Astrocyte of the hippocampus (primary cell): ENCODE measurements around the gene MYCBP.
A peak's percentile ranks its signal among the peaks of the same experiment; 100 is the strongest.
"Not testable (repeated sequence)": the region's sequence is repeated elsewhere in the genome, so short reads cannot be mapped to it uniquely, and the experiment has no call there.

Source experiments
- DNase-seq: peaks from one replicate; pipeline ENCODE4 v3.0.0; 2011; ENCODE audit warnings: low read depth, low spot score

The MYCBP gene

GRCh38 chr1:38873027-38873969, at the start of gene MYCBP:
Gene MYCBP (minus strand): TSS chr1:38873348. CDS start chr1:38873305, 43 bp downstream.
- DNase-seq, result peak; percentile 99

GRCh38 chr1:38919130-38919529, 46.0 kb upstream of the MYCBP start:
- no peak for DNase-seq

GRCh38 chr1:38918568-38918967, 45.4 kb upstream of the MYCBP start:
- no peak for DNase-seq

GRCh38 chr1:38917772-38918171, 44.6 kb upstream of the MYCBP start:
- DNase-seq, result no peak

- no peak for DNase-seq
Measured at GRCh38 chr1:38917337-38917736, 44.2 kb upstream of the MYCBP start.

- DNase-seq, result no peak
Measured at GRCh38 chr1:38915352-38915948, 42.3 kb upstream of the MYCBP start.

- DNase-seq, result not testable (repeated sequence)
Measured at GRCh38 chr1:38914908-38915307, 41.8 kb upstream of the MYCBP start.

GRCh38 chr1:38908821-38909220, 35.7 kb upstream of the MYCBP start:
- DNase-seq, result no peak

- no peak for DNase-seq
Measured at GRCh38 chr1:38905985-38906384, 32.8 kb upstream of the MYCBP start.

- no peak for DNase-seq
Measured at GRCh38 chr1:38899560-38899959, 26.4 kb upstream of the MYCBP start.

- DNase-seq, result peak; percentile 6
Measured at GRCh38 chr1:38898653-38899230, 25.6 kb upstream of the MYCBP start.

- DNase-seq, result no peak
Measured at GRCh38 chr1:38896169-38896568, 23.0 kb upstream of the MYCBP start.

GRCh38 chr1:38892976-38893375, 19.8 kb upstream of the MYCBP start:
- DNase-seq, result no peak

- DNase-seq, result peak; percentile 23
Measured at GRCh38 chr1:38891753-38892152, 18.6 kb upstream of the MYCBP start.

GRCh38 chr1:38889589-38889988, 16.4 kb upstream of the MYCBP start:
- DNase-seq, result no peak

- no peak for DNase-seq
Measured at GRCh38 chr1:38888423-38889333, 15.5 kb upstream of the MYCBP start.

GRCh38 chr1:38885092-38885491, 11.9 kb upstream of the MYCBP start:
- DNase-seq, result no peak

- DNase-seq, result no peak
Measured at GRCh38 chr1:38881487-38881886, 8.3 kb upstream of the MYCBP start, which contains the start of gene GJA9. Gene GJA9 (minus strand): TSS chr1:38881587. CDS start chr1:38876098, 5,489 bp downstream.

- DNase-seq, result no peak
Measured at GRCh38 chr1:38875811-38876210, 2.7 kb upstream of the MYCBP start.

- DNase-seq, result peak; percentile 37
Measured at GRCh38 chr1:38872401-38873026, 634 bp downstream of the MYCBP start.

- DNase-seq, result no peak
Measured at GRCh38 chr1:38870996-38871395, 2.2 kb downstream of the MYCBP start.
